HG03066 (cell line): ENCODE results near the gene SLC26A1.
"Not testable (repeated sequence)": the region's sequence is repeated elsewhere in the genome, so short reads cannot be mapped to it uniquely, and the experiment has no call there.

Experiments used
- ATAC-seq: cut with Tn5 transposase; IDR thresholded peaks from one replicate; pipeline ENCODE4 v1.9.1; 2021; ENCODE audit warnings: low read depth; ENCODE audit not compliant: unreplicated experiment

Gene SLC26A1

DNA sequence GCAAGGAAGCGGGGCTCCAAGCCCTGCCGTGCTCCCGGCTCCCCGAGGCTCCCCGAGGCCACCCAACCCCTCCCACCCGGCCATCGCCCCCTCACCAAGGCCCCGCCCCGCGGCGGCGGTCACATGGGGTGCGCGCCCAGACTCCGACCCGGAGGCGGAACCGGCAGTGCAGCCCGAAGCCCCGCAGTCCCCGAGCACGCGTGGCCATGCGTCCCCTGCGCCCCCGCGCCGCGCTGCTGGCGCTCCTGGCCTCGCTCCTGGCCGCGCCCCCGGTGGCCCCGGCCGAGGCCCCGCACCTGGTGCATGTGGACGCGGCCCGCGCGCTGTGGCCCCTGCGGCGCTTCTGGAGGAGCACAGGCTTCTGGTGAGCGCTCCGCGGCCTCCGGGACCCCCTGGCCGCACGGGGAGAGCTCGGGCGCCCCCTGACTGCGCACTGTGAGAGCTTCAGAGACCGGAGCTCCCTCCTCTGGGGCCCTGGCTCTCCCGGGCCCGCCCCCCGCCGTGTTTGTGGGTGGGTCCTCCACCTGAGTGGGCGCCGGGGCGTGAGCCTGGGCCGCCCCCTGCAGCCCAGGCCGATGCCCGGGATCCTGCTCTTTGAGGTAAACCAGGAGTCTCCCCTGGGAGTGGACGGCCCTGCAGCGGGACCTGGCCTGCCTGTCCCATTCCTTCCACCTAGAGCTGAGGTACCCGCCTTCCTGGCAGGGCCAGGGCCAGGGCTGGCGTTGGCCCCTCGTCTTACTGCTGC, 6.2 kb downstream of the SLC26A1 start, which contains the start of gene IDUA:
IDUA (plus strand) TSS at position 166 of the 745 bp plus-strand sequence; CDS start at position 207, 41 bp downstream.
- ATAC-seq, result peak; percentile 84

GRCh38 chr4:986428-986878, 6.8 kb downstream of the SLC26A1 start:
- ATAC-seq, result peak; percentile 16

DNA sequence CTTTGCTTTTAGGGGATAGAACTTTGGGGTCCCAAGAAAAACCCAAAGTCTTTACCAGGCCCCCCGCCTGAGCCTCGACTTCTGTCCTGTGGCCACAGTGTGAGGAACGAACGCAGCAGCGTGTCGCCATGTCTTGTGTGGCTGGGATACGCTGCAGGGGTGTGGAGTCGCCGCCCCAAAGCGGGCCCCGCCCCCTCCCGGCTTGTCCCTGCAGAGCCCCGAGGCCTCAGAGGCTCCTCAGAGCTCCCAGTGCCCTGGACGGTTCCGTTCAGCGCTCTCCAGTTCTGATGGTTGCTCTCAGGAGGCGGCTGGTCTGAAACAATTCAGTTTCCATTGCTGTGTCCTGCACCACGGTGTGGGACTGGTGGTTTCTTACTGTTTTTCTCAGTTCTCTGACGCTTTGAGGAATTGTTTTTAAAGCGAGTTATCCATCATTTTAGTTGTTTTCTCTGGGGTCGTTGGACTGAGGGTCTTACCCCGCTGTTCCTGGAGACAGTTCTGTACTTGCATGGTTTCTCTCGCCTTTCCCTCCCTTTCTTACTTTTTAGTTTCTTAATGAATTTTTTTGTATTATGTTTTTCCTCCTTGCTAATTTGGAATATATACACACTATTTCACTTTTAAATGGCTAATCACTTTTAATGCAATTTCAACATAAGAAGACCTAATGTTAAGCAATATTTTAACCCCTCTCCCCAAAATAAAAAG, 7.9 kb downstream of the SLC26A1 start:
- ATAC-seq, result no peak

DNA sequence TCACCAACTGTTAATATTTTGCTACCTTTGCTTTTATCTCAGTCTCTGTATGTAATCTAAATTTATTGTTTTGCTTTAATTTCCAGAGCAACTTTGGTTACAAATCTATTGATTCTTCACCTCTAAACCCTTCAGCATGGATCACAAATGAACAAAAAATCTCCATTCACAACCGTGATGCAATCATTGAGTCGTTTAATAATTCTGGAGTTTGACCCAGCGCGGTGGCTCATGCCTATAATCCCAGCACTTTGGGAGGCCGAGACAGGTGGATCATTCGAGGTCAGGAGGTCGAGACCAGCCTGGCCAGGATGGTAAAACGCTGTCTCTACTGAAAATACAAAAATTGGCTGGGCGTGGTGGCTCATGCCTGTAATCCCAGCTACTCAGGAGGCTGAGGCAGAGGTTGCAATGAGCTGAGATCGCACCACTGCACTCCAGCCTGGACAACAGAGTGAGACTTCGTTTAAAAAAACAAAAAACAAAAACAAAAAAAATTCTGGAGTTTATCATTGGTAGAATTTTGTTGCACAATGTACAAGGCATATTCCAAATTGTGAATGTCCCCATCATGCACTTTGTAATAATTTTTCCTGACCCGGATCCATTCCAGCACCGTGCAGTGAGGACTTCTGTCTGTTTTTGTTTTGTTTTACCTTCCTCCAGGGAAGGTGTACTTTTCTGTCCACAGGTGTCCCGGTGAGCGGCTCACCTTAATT, 8.7 kb downstream of the SLC26A1 start:
- ATAC-seq, result no peak

DNA sequence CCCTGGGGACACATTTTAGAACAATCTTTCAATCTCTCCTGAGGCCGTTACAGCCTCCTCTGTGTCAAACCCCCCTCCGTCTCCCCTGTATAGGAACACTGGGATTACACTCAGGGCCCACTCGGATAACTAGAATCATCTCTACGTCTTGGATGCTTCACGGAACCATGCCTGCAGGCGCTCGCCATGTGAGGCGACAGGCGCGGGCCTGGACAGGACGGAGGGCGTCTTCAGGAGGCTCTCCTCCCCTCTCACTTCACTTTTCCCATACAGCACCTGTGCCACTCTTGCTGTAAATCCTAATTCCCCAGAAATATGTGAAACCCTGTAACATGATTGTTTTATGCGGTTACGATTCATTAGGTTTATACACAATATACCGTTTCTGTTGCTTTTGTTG, 10.4 kb downstream of the SLC26A1 start:
- no peak for ATAC-seq

DNA sequence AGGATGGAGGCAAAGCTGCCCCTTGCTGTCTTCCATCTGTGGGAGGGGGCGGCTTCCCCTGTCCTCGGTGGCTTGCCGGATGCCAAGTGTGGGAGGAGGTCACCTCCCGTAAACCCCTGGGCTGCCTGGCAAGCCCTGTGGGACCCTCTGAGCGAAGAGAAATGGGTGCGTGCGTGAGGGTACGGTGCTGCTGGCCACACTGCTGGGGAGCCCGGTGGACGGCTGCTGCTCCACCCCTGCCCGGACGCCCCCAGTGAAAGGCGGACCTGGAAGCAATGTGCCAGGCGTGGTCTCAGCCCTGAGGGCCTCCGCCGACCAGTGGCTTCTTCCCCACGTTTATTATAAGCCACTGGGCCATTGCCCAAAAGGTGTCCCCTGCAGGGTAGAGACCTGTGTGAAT, 10.9 kb downstream of the SLC26A1 start:
- ATAC-seq, result no peak

DNA sequence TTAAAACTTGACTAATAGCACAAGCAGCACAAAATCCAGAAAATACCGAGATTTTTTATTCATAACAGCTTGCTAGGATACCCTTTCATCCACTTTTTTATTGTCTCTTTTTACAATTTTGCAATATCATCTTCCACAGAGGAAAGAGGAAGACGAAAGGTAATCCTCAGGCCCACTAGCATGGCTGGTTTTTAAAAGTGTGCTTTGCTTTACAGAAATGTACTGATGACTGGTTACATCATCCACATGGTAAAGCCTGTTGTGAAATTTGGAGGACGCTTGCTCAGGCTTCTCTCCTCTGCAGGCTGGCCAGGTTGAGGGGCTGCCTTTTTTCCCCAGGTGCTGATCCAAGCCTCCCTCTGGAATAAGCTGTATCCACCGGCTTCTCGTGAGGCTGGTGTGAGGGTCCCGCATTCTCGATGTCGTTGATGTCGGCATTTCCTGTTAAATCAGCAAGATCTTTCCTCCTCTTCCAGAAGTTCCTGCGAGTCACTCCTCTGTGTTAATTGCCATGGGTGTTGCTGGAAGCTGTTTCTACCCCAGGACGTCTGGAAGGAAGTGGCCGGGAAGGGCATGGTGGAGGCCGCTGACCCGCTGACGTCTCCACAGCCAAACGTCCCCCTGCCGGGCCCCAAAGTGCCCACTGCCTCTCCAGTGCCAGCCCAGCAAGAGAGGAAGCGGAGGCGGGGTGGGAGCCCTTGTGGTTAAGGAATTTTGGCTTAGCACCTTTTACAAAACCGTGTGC, 14.1 kb downstream of the SLC26A1 start:
- no peak for ATAC-seq

DNA sequence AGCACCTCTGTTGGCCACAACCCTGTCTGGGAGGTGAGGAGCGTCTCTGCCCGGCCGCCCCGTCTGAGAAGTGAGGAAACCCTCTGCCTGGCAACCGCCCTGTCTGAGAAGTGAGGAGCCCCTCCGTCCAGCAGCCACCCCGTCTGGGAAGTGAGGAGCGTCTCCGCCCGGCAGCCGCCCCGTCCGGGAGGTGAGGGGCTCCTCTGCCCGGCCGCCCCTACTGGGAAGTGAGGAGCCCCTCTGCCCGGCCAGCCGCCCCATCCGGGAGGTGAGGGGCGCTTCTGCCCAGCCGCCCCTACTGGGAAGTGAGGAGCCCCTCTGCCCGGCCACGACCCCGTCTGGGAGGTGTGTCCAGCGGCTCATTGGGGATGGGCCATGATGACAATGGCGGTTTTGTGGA, 17.2 kb downstream of the SLC26A1 start:
- ATAC-seq, result not testable (repeated sequence)

DNA sequence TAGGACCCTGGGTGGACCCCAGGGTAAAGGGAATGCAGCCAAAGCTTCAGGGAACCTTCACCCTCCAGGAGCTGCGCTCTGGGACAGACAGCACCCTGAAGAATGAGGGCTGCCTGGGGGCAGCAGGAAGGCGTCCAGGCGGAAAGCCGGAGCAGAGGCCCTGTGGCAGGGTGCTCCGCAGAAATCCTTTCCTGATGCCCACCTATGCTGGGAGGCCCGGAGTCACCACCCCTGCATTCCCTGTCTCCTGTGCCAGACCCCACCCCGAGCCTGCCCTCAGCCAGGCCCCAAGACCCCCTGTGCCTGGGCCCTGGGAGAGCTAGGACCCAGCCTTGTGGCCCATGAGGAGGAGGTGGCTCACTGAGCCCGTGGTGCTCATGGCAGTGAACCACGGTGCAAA, 18.5 kb downstream of the SLC26A1 start:
- ATAC-seq, result no peak

DNA sequence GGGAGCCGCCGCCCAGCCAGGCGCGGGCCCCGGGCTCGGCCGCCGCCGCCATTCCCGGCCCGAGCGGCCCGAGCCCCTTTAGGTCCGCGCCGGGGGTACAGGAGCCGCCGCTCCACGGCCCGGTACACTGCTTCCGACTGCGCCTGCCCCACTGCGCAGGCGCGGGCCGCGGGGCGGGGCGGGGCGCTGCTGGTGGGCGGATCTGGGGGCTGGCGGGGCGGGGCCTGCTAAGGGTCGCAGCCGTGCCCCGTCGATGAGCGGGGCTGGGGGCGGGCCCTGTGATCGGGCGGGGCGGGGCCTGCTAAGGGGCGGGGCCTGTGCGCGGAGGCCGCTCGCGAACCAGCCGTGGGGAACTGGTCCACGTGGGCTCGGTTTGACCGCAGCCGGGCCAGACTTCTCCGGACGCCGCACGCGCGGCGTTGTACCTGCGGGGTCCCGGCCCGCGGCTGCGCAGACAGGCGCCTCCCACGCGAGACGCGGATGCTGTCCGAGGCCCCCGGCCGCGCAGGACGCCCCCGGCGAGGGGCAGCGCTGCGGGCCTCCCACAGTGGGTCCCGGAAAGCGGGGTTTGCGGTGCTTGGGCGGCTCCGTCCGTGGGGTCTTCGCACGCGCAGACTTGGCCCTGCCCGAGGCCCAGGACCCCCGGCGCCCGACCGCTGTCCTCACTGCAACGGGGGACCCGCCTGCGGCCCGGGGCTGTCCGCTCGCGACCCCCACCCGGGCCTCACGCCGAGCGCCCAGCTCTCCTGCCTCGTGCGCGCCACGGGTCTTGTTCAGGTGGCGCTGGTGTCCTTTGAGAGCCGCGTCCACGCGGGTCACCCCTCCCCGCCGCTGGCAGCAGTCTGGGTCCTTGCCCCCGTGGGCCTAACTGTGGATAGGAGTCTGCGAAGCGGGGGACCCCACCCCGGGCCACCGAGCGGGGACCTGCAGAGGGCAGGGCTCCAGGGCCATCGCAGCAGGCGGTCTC, 19.5 kb downstream of the SLC26A1 start, which contains the start of gene DGKQ:
DGKQ (minus strand) TSS at position 139 of the 967 bp plus-strand sequence; CDS start at position 52, 87 bp downstream.
- peak; percentile 67 for ATAC-seq

DNA sequence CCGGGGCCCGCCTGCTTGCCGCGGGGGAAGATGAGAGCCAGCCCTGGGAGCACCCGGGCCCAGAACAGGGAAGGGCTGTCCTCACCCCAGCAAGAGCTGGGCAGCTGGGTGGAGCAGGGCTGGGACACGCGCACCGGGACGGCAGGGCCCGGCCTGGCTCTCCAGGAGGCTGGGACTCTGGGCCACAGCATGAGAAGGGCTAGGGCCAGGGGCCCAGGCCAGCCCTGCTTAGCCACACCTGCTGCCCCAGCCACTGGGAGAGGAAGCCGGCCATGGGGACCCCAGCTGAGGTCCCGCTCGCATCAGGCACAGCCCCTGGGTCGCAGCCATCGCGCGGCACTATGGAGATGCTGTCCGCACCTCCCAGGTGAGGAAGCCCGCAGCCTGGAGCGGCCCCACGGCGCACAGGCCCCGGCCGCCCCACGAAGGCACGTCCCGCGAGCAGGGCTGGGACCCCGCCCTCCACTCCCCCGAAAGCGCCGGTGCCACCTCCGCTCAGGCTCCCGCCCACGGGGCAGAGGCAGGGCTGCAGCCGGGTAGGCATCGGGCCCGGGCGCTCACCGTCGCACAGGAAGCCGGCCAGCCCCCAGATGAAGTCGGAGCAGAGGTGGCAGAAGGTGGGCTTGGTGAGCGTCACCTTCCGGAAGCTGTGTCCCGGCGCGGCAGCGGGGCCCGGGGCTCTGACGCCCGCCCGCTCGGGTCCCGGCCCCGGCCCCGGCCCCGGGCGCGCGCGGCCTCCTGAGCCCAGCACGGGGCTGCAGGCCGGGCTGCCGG, 20.4 kb downstream of the SLC26A1 start:
- peak; percentile 42 for ATAC-seq

DNA sequence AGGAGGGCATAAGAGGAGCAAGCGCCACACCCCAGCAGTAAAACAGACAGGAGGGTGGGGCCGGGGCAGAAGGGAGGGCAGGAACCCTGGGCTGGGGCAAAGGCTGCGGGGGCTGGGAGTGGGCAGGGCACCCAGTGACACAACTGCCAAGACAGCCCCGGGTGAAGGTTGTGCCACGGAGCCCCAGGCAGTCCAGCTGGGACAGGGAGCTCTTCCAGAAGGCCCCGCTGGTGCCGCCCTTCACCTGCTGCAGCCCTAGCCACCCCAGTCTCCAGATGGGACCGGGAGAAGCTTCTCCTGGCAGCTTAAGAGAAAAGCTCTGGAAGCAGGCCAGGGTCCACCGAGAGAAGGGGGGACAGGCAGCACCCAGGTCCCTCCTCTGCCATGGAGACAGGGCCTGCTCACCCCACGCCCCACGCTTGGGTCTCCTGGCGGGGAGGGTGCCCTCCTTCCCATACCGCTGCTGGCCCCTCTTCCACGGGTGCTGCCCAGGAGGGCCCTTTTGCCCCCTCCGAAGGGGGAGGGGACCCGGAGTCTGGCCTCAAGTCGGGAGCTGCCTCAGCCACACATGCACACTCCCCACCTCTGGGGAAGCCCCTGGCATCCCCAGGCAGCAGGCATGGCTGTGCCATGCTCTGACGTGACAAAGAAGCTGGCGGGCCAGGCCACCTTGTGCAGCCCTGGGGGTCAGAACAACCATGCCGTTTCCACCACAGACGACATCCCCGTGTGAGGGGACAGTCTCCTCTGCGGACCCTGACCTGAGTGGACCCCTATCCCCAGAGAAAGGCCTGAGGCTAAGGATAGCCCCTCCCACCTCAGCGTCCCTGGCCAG, 21.3 kb downstream of the SLC26A1 start:
- ATAC-seq, result no peak

- ATAC-seq, result no peak
These were observed 22.2 kb downstream of the SLC26A1 start for GRCh38 chr4:970854-971520.

- no peak for ATAC-seq
These were observed 23.0 kb downstream of the SLC26A1 start for GRCh38 chr4:970046-970745.

GRCh38 chr4:968621-969394, 24.4 kb downstream of the SLC26A1 start:
- ATAC-seq, result no peak

- ATAC-seq, result no peak
These were observed 25.0 kb downstream of the SLC26A1 start for GRCh38 chr4:968221-968620.
